GM23248 (cell line): ENCODE results near the gene HRH4. TPM values are rescaled to one million over a fixed set of nuclear protein-coding genes. Genes with fewer than 3 reads are reported as not detected.

Experiments used
- DNase-seq: peaks from one replicate; pipeline ENCODE4 v3.0.0-alpha.2; 2015
- H2AFZ ChIP-seq: fragments of 200-600 bp; sonication (generic); 2 replicates; pipeline ENCODE4 v1.6.1; 2016; ENCODE audit warnings: antibody characterized with exemption
- H3F3A ChIP-seq: fragments of 200-600 bp; sonication (generic); 2 replicates; pipeline ENCODE4 v1.6.1; 2016; ENCODE audit warnings: mild to moderate bottlenecking, antibody characterized with exemption, mixed run types; ENCODE audit not compliant: insufficient read depth
- H3K27ac ChIP-seq: fragments of 200-600 bp; sonication (generic); 2 replicates; pipeline ENCODE4 v1.5.1; 2016; ENCODE audit warnings: mild to moderate bottlenecking
- H3K27me3 ChIP-seq: fragments of 200-600 bp; sonication (generic); replicated peaks from 2 replicates; pipeline ENCODE4 v1.6.1; 2016; ENCODE audit warnings: mild to moderate bottlenecking; ENCODE audit not compliant: insufficient read depth
- H3K36me3 ChIP-seq: fragments of 200-600 bp; sonication (generic); 2 replicates; pipeline ENCODE4 v1.6.1; 2016; ENCODE audit warnings: low read depth, mild to moderate bottlenecking
- H3K4me1 ChIP-seq: fragments of 200-600 bp; sonication (generic); 2 replicates; pipeline ENCODE4 v1.6.1; 2016; ENCODE audit warnings: mild to moderate bottlenecking; ENCODE audit not compliant: insufficient read depth
- H3K4me2 ChIP-seq: fragments of 200-600 bp; sonication (generic); one replicate; pipeline ENCODE4 v1.6.1; 2016; ENCODE audit warnings: mild to moderate bottlenecking; ENCODE audit not compliant: unreplicated experiment
- H3K4me3 ChIP-seq: fragments of 200-600 bp; sonication (generic); 2 replicates; pipeline ENCODE4 v1.5.1; 2016; ENCODE audit warnings: mild to moderate bottlenecking
- H3K79me2 ChIP-seq: fragments of 200-600 bp; sonication (generic); 2 replicates; pipeline ENCODE4 v1.6.1; 2016; ENCODE audit warnings: mild to moderate bottlenecking; ENCODE audit not compliant: insufficient read depth
- H3K9ac ChIP-seq: fragments of 200-600 bp; sonication (generic); 2 replicates; pipeline ENCODE4 v1.6.1; 2016; ENCODE audit warnings: mild to moderate bottlenecking
- H3K9me2 ChIP-seq: fragments of 200-600 bp; sonication (generic); 2 replicates; pipeline ENCODE4 v1.6.1; 2016; ENCODE audit warnings: mixed run types, mild to moderate bottlenecking, moderate library complexity; ENCODE audit not compliant: insufficient read depth
- H3K9me3 ChIP-seq: fragments of 200-600 bp; sonication (generic); one replicate; pipeline ENCODE4 v1.6.1; 2017; ENCODE audit warnings: low read depth
- H4K20me1 ChIP-seq: fragments of 200-600 bp; sonication (generic); 2 replicates; pipeline ENCODE4 v1.6.0; 2016; ENCODE audit not compliant: insufficient read depth
- EZH2 ChIP-seq: fragments of 200-600 bp; sonication (generic); IDR thresholded peaks from 2 replicates; pipeline ENCODE4 v1.6.1; 2018; ENCODE audit warnings: antibody characterized with exemption, mild to moderate bottlenecking; ENCODE audit not compliant: insufficient read depth, poor library complexity, severe bottlenecking
- EZH2phosphoT487 ChIP-seq: fragments of 200-600 bp; sonication (generic); IDR thresholded peaks from 2 replicates; pipeline ENCODE4 v1.6.1; 2018; ENCODE audit warnings: antibody characterized with exemption, moderate library complexity, mild to moderate bottlenecking, low read depth; ENCODE audit not compliant: insufficient read depth
- WGBS, 2 experiments: methylation state at CpG; one replicate each; pipeline ENCODE4 v1.1.6; 2015 to 2017; ENCODE audit warnings: low lambda C conversion rate in 2 of 2, low coverage in 1 of 2; ENCODE audit errors: missing lambda C conversion rate in 2 of 2; 5-methylcytosine and 5-hydroxymethylcytosine counted together
- in situ Hi-C: fragments of 300-500 bp; cut with MboI; formaldehyde crosslinking; loops from 2 replicates; pipeline ENCODE4 v1.15.0; 2020
- polyA plus RNA-seq: library from polyadenylated mRNA; unstranded; fragments of >200 nt; fragmentation: Nextera tagmentation; extraction: Ambion mirVana; gene quantifications from 2 replicates; pipeline ENCODE4 v1.2.1, GENCODE V29; 2016
- total RNA-seq: library from RNA; depleted of rRNA; stranded (reverse); fragments of >200 nt; shearing (Covaris generic); gene quantifications from 2 replicates; pipeline ENCODE4 v1.2.3, GENCODE V29; 2014

HRH4 gene
- total and polyA plus RNA-seq, 2 experiments from 2014 or later: not detected

DNA sequence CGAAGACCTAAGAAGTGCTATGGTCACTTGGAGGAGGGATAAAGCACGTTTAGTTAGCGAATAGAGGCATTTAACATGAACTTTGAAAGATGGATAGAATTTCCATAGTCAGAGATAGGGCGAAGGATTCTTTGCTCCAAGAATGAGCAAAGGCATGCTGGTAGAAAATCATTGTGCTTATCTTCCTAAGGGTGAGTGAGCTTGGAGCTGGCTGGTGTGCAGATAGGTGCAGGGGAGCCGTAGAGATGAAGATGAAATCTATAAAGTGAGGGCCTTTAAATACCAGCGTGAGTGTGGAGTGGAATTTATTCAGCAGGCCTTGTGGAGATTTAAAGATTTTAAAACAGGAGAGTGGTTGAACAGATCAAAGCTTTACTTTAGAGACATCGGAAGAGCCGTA is 1.6 kb downstream of the HRH4 start:
- DNase-seq: no peak
- no peak overlapping the region for H3K27ac ChIP-seq
- H4K20me1 ChIP-seq: no peaks in the 10 kb centered on the region
- TF ChIP-seq EZH2phosphoT487 (no peak), EZH2 (no peak)
- no peak overlapping the region for H2AFZ ChIP-seq
- no peaks in the 10 kb centered on the region for H3K9me2 ChIP-seq
- H3F3A ChIP-seq: no peaks in the 10 kb centered on the region
- H3K9ac ChIP-seq: no peak overlapping the region
- H3K27me3 ChIP-seq: no peaks in the 10 kb centered on the region
- no peak overlapping the region for H3K4me2 ChIP-seq
- no peak overlapping the region for H3K4me3 ChIP-seq
- H3K9me3 ChIP-seq: no peaks in the 10 kb centered on the region
- H3K36me3 ChIP-seq: no peaks in the 10 kb centered on the region
- H3K4me1 ChIP-seq: no peaks in the 10 kb centered on the region
- no peaks in the 10 kb centered on the region for H3K79me2 ChIP-seq
- in situ Hi-C loops: no loop called here
- 91 to 95% methylated on average over 8 of the region's 8 CpGs for WGBS, 2 experiments

DNA sequence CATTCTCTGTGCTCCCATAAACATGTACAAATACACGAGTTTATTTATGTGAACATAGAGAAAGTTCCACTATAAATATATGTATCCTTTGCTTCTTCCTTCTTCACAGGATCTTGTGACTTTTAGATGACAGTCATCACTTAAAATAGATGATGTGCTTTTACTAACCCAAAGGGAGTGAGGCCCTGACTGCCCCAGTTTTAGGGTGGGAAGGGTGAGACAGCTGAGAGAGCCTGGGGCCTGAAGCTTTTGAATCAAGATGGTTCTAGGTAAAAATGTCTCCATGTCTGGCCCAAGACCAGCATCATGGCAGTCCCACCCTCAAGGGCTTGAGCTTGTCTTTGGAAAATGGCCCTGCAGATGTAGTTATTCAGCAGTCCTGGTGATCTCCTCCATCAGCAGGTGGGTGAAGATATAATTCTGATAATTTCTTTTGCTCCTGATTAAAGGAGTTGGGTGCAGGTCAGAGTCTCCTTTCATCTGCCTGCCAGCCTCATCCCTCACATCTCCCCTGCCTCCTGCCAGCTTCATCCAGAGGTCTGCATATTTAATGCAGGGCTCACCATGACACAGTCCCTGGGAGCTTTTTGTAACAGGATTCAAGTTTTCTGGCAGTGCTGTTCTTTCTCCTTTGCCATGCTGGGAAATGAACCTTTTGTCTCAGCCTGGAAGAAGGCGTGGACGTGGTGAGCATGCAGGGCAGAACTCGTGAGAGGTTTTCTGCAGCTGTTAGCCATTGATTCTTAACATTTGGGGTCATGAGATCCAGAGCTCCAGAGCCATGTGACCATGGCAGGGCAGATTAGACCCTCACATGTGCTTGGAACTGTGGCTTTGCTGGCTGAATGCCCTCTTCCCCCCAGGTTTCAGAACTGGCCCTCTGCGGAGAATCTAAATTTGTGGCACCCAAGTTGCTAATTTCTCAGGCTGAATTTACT is 2.7 kb downstream of the HRH4 start:
- H3K79me2 ChIP-seq: no peaks in the 10 kb centered on the region

DNA sequence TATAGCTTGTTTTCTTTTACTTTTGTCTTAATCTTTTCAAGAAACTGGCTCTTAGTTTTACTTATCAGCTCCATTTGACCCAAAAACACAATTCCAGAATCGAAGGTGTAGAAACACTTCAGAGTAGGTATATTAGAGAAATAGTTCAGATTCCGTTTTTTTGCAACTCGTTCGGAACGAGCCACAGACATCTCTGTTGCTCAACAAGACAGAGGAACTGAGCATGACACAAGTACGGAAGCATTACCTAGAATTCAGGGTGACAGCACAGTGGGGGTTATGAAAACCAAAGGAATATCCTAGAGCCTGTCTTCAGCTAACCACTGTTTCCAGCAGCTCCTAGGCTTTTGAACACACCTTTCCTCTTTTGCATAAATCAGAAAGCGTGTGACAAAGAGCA is 5.0 kb downstream of the HRH4 start:
- WGBS, 2 experiments: 80% methylated on average over 7 of the region's 7 CpGs
- H3K4me1 ChIP-seq: no peaks in the 10 kb centered on the region
- no peaks in the 10 kb centered on the region for H4K20me1 ChIP-seq
- H3K4me2 ChIP-seq: no peak overlapping the region
- H2AFZ ChIP-seq: no peak overlapping the region
- no peak overlapping the region for H3K9ac ChIP-seq
- no peaks in the 10 kb centered on the region for H3K9me2 ChIP-seq
- no peaks in the 10 kb centered on the region for H3K9me3 ChIP-seq
- in situ Hi-C loops: no loop called here
- no peak overlapping the region for H3K27ac ChIP-seq
- H3K27me3 ChIP-seq: no peaks in the 10 kb centered on the region
- TF ChIP-seq EZH2 (no peak), EZH2phosphoT487 (no peak)
- H3K36me3 ChIP-seq: no peaks in the 10 kb centered on the region
- no peaks in the 10 kb centered on the region for H3K79me2 ChIP-seq
- no peaks in the 10 kb centered on the region for H3F3A ChIP-seq
- H3K4me3 ChIP-seq: no peak overlapping the region
- DNase-seq: no peak

More for the DNA sequence above, 2.7 kb downstream of the HRH4 start:
- TF ChIP-seq EZH2phosphoT487 (no peak), EZH2 (no peak)
- no peak for DNase-seq
- Histone ChIP-seq H3K27ac (no peak overlapping the region), H4K20me1 (no peaks in the 10 kb centered on the region), H3K9me2 (no peaks in the 10 kb centered on the region), H3K27me3 (no peaks in the 10 kb centered on the region), H3K9ac (no peak overlapping the region), H3K36me3 (no peaks in the 10 kb centered on the region), H3K4me2 (no peak overlapping the region), H3K9me3 (no peaks in the 10 kb centered on the region), H2AFZ (no peak overlapping the region), H3K4me1 (no peaks in the 10 kb centered on the region), H3K4me3 (no peak overlapping the region), H3F3A (no peaks in the 10 kb centered on the region)
- 63 to 64% methylated on average over 5 of the region's 5 CpGs for WGBS, 2 experiments
- in situ Hi-C loops: no loop called here

DNA sequence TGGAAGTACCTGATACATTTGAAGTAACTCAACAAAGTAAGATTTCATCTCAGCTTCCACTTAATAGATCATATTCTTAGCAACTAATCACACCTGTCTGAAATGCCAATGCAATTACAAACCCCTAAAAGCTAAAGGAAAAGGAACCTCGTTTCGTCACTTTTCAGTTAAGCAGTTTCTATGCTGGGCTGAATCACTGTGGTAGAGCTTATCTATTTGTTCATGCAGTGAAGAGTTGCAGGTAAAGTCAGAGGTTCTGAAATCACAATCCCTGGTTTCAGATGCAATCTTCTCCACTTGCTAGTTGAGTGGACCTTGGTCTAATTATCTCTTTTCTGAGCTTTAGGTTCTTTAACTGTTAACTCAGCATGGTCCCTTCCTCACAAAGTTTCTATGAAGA is 6.3 kb downstream of the HRH4 start:
- Histone ChIP-seq H3K9me2 (no peaks in the 10 kb centered on the region), H3K4me3 (no peak overlapping the region), H2AFZ (no peak overlapping the region), H3K4me1 (no peaks in the 10 kb centered on the region), H3K9ac (no peak overlapping the region), H3K27me3 (no peaks in the 10 kb centered on the region), H3F3A (no peaks in the 10 kb centered on the region), H3K36me3 (no peaks in the 10 kb centered on the region), H4K20me1 (no peaks in the 10 kb centered on the region), H3K79me2 (no peaks in the 10 kb centered on the region), H3K27ac (no peak overlapping the region), H3K4me2 (no peak overlapping the region), H3K9me3 (no peaks in the 10 kb centered on the region)
- no peak for DNase-seq
- WGBS, 2 experiments: 29 to 36% methylated on average over 2 of the region's 2 CpGs
- TF ChIP-seq EZH2phosphoT487: no peak
- in situ Hi-C loops: no loop called here
